SHP77 treated with DMSO at 0.1 percent for 48 hours (cell line): ENCODE measurements around the gene TENM4.

Experiments used
- DNase-seq: peaks from one replicate; lab custom pipeline; 2025; lab: John Stamatoyannopoulos, UW

Gene TENM4

DNA sequence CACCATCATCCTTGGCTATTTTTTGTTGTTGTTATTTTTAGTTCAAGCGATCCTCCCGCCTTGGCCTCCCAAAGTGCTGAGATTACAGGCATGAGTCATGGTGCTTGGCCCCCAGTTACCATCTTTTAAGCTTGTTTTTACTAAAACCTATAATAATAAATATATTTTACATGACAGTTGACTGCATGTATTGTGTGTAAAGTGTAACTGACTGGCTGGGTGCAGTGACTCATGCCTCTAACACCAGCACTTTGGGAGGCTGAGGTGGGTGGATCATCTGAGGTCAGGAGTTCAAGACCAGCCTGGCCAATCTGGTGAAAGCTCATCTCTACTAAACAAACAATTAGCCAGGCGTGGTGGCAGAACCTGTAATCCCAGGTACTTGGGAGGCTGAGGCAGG is 386.2 kb downstream of the TENM4 start:
- no peak for DNase-seq

DNA sequence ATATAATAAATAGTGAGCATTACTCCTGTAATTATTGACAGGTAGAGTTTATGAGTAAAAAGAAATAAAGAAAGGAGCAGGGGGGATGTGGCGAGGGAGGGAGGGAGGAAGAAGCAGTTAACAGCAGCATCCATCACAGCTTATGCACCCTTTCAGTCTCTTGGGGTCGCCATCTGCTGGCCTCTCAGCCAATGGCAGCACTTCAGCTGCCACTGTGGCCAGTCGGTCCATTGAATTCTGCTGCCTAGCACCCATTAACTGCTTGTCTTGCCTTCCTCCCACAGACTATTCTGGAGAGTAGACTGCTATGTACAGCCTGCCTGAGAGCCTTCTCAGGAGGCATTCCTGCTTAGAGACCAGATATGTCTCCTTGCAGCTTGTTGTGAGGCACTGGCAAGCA is 388.3 kb downstream of the TENM4 start:
- no peak for DNase-seq

DNA sequence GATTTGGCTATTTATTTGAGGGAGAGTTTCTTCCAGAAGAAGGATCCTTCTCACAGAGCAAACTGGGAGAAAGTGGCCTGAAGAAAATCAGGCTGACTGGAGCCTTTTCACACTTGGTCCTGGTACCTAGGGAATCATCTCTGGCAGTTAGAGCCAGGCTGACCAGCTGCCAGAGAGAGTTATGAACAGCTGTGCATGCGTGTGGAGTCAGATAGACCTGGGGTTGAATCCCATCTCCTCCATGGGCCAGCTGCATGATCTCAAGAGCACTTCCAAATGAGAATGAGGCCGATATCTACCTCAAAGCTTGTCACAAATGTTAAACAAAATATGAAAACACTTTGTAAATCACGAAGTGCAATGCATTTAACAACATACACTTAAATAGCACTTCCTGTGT is 390.0 kb downstream of the TENM4 start:
- DNase-seq, result no peak

DNA sequence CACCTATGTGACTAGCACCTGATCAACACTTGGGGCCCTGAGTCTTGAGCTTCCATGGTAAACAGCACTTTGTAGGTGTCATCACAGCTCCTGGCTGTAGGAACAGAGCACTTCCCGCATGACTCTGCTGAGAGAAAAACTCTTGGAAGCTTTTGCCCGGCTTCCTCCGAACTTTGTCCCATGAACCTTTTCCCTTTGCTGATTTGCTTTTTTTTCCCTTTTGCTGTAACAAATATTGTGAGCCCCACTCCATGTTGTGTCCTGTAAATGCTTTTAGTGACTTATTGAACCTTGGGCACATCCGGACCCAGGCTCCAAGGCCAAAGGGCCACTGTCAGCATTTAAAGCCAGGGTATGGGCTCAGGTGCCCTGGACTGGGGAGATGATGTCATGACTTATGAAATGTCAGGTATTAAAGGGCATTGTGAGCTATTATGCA is 391.1 kb downstream of the TENM4 start:
- no peak for DNase-seq

DNA sequence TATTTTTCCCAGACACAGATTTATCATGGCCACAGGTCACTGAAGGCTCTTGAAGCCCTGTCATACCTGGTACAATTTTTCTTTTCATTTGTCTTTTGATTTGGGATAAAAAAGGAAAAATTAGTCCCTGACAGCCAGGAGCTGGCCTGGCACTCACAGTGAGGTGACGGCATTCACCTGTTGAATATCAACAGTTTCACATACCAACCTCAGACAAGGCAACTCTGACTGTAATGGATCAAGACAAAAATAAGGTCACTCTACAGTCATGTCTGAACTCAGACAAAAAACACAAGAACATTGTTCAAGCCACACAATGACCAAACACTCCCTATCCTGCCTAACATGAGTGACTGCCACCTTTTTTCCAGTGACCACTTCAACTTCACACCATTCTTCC is 392.9 kb downstream of the TENM4 start:
- DNase-seq, result no peak

DNA sequence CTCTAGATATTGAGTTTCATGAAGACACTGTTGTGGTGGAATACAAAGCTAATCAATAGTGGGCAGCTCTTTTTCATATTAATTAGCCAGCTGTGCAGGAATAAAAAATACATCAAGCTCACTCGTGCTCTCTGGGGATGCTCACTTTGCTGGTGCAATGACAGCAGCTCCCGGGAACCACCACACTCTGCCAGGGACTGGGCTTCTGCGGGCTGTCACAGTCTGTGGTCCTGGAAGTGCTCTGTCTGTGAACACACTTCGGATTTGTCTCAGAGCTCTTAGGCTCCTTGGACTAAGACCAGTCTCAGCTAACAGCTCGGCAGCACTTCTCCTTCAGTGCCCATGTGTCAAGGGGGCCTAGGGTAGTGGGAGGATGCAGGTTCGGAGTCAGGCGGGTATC is 393.5 kb downstream of the TENM4 start:
- no peak for DNase-seq

DNA sequence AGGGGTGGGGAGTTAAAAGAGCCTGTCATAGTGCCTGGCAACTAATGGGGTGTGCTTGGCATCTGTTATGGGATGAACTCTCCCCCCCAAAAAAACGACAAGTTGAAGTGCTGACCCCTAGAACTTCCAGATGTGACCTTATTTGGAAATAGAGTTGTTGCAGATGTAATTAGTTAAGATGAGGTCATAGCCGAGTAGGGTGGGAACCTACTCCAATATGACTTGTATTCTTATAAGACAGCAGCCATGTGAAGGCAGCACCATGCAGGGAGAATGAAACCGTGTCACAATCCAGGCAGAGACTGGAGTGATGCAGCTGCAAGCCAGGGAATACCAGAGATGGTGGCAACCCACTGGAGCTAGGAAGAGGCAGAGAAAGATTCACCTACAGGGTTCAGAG is 394.5 kb downstream of the TENM4 start:
- DNase-seq, result no peak

DNA sequence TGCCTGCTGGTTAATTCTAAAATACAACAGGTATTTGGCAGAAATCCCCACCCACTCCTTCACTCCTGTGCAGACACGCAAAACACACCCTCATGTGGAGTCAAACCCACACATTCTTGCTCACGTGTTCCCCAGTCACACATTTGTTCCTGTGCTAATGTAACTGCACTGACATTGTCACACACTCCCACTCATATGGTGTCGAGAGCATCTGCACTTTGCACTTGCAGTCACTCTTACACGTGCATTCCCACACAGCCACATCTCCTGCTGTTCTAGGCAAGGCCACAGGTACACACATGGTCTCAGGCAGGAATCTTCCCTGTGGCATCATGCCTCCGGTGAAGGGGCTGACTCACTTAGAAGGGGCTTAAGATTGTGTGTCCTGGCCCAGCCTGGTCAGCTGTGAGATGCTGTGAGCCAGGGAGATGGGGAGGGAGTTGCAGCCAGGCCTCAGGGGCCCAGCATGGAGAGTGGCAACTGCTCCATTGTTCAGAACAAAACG is 395.0 kb downstream of the TENM4 start:
- DNase-seq, result no peak

DNA sequence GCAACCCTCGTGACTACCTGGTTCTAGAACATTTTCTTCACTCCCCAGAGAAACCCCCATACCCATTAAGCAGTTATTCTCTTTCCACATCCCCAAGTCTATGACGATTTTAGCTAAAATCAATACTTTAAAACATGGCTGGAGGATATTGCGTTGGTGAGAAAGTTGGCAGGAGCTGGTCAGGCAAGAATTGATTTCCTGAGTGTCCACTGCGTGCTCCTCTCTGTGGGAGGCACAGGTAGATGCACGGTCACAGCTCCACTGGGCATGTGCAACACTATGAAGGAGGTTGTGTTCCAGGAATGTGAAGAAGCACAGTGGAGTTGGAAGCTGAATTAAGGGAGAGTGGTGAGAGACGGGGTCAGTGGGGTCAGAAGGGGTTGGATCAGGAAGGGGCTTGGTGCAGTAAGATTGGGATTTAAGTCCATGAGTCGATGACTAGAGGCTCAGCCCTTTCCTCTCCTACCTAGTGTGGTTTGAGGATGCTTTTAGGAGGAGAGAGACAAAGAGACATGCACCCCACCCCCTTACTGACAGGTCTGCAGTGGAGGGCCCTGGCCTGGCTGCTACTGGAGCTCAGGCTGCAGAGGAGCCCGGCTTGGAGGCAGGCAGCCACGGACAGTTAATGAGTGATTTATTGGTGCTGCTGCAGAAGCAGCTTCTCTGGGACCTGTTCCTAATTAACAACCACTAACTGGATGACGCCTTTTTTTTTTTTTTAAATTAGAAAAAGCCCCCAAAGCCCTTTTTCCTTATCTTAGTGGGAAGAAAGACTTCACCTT is 395.6 kb downstream of the TENM4 start:
- no peak for DNase-seq

DNA sequence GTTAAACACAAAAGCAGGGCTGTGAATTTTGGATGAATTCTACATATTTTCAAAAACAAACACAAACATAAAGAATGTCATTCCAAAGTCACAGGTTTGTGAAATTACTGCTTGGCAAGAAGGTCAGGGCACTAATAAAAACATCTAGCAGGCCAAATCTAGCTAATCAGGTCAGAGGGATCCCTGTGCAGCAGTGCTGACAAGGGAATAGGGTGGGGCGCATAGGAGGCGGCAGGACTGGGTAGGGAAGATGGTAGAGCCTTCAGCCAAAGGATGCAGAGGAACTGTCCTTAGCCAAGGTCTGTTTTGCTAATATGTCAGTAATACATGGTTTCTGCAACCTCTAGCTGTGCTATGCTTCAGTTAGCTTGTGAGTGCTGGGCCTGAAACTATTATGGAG is 396.6 kb downstream of the TENM4 start:
- no peak for DNase-seq

DNA sequence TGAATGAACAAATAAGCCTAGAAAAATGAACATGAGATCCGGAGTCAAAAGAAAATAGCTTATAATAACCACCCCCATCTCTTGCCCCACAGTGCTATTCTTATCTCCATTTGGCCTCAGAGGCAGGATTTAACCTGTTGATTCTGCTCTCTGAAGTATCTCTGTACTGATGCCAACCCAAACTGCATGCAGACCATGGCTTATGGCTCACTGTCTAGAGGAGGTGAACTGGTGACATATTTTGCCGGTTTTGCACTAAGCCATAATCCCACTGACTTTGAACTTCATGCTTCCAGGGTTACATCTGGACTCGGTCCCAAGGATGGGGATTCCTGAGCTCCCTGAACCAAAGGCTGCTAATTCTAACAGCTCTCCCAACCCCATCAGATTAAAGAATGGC is 397.1 kb downstream of the TENM4 start:
- no peak for DNase-seq

DNA sequence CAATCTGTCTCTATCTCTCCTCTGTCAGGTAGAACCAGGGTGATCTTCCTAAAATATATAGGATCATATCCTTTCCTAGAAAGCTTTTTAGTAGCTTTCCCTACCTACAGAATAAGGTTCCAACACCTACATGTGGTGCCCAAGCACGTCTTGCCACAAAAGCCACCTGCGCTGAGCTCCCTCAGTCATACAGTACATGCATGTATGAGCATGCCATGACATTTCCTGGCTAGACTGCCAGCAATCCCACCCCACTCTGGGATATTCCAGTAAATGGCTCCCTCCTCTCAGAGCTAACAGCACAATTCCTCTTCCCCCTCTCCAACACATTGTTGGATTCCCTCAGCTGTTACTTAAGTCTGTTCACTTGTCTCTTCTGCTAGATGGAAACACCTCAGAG is 398.0 kb downstream of the TENM4 start:
- DNase-seq, result no peak

DNA sequence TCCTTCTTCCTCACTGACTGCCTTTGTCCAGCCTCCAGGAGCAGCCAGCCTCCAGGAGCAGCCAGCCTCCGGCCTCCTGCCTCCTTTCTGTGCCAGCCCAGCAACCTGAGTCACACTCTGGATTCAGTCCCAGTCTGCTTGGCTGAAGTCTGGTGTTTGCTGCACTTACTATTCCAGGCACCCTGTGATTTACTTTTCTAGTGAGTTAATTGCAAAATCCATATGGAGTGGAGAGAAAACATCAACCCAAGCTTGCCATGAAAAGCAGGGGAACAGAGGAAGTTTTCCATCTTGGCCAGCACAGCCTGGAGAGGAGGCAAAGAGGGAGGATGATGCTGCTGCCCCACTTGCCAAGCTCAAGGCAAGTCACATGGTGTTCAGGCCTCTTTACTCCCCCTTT is 400.5 kb downstream of the TENM4 start:
- DNase-seq, result no peak

DNA sequence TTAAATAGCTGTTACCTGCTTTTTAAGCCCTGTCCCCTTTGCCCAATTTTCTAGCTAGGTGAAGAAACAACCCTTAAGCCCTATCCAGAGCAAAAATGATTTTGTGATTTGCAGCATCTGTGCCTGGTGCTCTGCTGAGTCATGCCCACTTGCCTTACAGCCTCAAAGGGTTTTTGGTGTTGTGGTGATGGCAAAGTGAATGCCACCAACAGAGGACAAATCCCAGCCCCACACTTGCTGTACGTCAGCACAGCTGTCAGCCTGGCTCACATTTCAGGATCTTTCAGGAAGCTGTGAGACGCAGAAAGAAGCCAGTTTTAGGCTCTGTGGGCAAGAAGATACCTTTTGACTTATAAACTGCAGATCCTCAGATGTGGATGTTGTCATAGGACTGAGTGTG is 401.7 kb downstream of the TENM4 start:
- no peak for DNase-seq

DNA sequence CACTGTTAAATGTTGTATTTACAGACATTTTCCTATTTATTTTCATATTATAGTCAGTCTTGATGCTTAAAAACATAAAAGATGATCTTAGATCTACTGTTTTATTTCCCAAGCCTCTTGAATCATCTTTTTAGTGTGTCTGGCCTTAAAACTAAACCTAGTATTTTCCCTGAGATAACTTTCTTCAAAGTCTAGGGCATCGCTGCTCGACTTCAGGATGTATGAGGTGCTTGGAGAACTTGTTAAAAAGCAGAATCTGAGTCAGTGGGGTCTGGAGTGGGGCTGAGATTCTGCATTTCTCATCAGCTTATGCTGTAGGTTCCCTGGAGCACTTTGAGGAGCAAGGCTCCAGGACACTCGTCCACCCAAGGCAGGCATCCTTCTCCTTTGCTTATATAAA is 404.9 kb downstream of the TENM4 start:
- no peak for DNase-seq

DNA sequence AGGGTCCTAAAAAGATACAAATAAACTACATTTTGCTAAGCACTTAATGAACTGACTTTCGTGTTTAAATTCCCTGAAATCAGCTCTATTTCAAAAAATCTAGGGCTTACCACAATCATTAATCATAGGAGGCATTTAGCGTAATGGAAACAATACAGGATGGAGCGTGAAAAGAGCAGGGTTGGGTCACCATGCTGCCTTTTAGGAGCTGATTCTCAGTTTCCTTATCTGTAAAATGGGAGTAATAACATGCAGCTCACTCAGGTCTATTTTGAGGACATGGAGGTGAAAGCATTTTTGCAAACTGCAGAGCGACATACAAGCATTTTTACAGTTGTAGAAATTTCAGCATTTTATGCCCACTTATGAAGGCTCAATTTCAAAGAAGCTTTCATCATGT is 407.0 kb downstream of the TENM4 start:
- no peak for DNase-seq

DNA sequence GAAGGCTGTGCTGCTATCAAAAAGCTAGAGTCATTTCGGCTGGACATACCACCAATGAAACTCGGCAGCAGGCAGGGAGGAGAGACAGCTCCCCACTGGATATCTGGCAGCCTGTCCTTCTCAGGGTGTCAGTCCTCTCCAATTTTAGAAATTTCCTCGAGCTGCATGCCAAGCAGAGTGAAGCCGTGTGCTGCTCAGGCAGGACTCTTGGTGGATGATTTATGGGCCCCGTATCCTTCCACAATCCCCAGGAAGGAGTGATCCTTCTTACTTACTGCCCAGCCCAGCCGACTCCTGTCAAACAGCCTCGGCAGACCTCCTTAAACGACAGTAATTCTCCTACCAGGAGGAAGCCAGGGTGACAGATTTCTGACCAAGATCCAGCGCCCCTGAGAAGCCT is 410.4 kb downstream of the TENM4 start:
- no peak for DNase-seq

DNA sequence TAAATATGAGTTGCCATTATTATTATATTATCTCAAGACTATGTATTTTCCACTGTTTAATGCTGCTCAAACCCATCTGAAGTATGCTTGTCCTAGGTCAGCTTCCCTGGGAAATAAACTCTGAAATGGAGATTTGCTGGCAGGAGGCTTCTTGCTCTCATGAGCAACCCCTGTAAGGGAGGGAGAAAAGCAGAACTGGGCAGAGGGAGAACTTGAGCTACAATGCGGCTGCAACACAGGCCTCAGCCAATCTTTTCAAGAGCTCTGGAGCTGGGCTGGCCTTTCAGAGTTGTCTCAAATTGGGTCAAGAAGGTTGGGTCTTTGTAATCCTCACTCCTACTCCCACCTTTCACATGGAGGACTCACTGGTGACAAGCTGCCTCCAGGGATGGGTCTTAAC is 412.6 kb downstream of the TENM4 start:
- DNase-seq, result no peak

DNA sequence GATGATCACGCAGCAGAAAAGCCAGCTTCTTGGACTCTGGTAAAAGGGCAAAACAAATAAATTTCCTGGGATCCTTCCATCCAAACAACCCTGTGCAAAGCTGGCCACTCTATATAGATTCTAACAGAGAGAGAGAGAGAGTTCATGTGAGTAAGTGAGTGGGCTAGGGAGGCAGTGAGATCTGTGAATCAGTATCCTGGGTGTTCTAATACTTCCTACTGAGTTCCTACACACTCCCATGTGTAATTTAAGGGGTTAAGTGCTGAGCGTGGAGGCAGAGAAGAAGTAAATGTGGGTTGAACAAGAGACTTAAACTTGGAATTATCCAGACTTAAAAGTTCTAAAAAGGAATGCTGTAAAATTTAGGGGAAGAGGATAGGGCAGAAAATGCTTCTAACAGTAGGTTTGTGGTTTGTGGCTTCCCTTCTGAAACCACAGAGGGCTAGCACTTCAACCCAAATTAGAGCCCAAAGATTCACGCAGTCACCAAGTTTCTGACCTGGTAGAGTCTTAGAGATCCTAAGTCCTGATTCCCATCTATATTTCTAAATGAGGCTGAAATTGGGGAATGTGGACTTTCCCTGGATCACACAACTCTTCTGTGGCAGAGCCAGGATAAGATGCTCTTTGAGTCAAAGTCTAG is 413.9 kb downstream of the TENM4 start:
- no peak for DNase-seq

DNA sequence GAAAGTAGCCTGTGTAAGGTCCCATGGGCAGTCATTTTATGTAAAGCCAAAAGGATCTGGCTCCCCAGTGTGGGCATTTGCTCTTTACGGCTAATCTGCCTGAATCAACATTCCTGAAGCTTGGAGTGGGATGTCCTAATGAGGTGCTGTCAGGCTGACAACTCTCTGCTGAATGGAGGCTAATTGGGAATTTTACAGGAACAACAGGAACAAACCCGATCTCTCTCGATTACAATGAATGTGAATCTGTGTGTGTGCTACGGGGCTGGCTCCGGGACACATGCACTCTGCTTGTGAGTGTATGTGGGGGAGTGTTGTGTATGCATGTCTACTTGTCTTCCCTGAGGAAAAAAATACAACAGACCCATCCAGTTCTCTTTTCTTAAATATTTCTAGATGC is 415.2 kb downstream of the TENM4 start:
- DNase-seq, result no peak

DNA sequence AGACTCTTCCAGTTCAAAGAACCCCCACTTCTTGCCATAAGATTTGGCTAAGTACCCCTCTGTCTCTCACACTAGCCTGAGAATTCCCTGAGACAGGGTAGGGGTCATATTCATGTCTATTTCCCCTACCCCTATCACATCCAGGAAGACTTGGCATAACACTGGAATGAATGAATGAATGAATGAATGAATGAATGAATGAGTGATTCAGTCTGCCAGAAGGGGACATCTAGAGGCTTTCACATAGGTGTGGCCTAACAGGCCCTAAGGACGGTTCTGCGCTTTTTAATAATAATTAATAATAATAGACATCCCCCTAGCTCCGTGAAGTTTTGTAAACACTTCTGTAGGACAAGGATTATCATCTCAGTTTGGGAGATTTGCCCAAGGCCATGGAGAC is 415.7 kb downstream of the TENM4 start:
- DNase-seq, result no peak

DNA sequence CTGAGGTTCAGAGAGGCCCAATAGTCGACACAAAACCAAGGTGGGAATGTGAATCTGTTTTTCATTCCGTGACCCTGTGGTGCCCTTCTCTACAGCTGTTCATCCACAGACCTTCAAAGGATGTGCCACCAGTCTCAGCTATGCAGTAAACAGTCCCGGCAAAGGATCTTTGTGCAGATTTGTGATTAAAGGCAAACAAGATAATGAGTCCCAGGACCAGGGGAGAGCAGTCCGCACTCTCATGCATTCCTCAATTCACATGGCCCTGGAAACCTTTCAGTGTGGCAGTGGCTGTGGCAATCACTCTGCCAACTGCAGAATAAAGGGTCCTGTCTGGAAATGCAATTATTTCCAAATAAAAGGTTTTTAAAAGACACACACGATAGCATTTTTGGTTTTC is 418.6 kb downstream of the TENM4 start:
- no peak for DNase-seq

DNA sequence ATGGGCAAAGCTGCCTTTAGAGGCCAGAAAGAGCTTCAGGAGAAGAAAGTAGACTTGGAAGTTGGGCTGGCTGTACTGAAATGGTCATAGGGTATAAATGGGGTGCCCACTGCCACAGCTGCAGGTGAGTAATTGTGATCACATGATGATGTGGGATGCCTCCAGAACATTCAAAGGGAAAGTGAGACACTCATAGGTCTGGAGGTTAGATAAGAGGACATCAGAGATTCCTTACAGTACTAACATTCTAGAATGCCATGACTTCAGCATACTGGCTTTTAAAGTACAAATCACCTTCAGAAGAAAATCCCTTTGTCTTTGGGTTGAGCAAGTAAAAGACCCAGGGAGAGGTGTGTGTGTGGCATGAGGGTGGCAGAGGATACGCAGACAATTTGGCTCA is 419.2 kb downstream of the TENM4 start:
- no peak for DNase-seq

DNA sequence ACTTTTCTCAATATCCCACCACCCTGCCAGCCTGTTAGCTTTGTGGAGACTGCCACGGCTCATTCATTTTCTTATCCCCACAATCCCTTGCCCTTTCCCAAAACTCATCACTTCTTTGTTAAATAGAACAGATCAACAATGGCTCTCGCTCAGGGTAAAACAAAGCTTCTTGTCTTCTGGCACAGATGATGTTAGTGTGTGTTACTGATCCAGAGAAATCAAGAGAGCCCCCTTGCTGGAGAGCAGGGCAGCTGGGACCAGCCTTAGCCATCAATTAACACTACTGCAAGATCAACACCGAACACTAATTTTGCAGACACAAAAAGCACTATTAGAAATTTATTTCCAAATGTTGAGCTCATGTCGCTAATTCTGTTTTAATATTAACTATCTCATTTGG is 420.9 kb downstream of the TENM4 start:
- DNase-seq, result no peak
